ENCODE data around the gene ZNF827.
"Not testable (repeated sequence)": the region's sequence is repeated elsewhere in the genome, so short reads cannot be mapped to it uniquely, and the experiment has no call there.

ZNF827 gene

DNA sequence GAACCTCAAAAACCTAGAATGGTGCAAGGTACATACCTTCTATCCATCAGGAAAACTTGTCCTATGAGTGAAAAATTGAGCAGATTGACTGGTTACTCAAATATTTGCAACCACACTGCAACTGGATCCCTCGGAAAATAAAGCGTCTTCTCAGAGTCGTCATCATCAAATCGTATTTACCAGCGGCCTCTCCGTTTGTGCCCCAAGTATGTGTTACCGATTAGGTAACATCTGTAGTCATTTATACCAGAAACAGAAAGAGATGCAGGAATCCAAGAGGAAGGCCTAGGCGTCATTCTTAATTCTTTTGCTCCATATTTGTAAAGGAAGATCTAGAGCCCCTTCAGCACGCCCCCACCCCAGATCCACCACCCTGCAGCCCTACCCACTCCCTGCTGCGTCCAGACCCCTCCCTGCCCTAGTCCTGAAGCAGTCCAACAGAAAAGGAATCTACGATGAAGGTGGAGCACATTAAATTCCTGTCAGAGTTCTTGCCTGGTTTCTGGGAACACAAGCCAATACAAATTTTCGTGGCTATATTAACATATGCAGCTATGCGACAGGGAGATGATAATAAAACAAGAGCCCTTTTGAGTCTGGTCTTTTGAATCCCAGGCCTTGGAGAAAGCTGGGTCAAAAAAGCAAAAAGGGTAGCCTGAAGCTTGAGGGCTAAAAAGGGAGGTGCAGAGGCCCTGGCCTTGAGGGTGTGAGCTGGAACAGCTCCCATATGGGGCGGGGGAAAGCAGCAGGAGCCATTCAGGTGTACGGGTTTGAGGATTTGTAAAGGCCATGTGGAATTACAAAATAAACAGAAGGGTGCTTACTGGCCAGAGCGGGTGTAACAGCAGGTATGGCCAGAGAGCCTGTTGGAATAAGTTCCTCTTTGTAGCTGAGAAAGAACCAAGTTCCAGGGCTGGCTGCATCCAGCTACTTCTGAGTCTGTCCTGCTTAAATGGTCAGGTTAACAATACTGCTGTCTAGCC is 77.0 kb downstream of the ZNF827 start:
- DNase-seq, result peak; percentile 5

GRCh38 chr4:145860897-145861296 is 77.7 kb downstream of the ZNF827 start:
- DNase-seq, result no peak

GRCh38 chr4:145860446-145860845 is 78.2 kb downstream of the ZNF827 start:
- DNase-seq, result no peak

DNA sequence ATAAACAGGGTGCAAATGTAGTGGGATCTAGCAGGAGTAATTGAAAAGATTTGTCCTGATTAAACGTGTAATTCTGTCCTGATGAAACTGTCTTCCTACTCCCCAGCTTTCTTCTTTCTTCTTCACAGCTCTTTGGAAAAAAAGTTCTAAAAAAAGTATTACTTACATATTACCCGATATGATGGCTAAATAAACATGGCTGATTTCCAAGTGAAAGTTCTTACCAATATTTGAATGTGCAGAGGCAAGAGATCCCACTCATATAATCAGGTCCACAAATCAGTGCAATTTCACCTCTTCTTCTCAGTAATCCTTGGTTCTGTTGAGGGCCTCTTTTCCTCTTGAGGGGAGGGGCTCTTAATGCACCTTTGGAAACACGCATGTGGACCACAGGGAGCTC is 78.7 kb downstream of the ZNF827 start:
- no peak for DNase-seq

GRCh38 chr4:145859426-145859825 is 79.2 kb downstream of the ZNF827 start:
- no peak for DNase-seq

- DNase-seq, result no peak
These were observed 86.3 kb downstream of the ZNF827 start for GRCh38 chr4:145852256-145852839.

GRCh38 chr4:145851511-145852201 is 87.0 kb downstream of the ZNF827 start:
- no peak for DNase-seq

- no peak for DNase-seq
These were observed 90.9 kb downstream of the ZNF827 start for GRCh38 chr4:145847764-145848163.

- no peak for DNase-seq
These were observed 93.5 kb downstream of the ZNF827 start for GRCh38 chr4:145845118-145845517.

GRCh38 chr4:145843639-145844038 is 95.0 kb downstream of the ZNF827 start:
- DNase-seq, result no peak

DNA sequence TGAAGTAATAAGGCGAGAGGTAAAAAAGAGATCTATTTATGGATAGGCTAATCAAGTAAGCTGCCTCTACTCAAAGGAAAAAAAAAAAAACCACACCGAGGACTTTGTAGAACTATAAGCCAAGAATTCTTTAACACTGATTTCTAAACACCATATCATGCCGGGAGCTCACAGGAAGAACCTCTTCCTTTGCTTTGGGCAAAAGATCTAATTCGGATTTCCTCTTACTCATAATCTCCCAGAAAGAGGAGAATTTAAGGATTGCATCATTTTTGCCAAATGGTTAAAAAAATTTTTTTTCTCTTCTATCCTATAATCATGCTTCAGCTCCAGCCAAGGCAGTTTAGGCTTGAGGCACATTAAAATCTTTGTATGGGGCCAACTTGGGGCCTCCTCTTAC is 95.5 kb downstream of the ZNF827 start:
- DNase-seq, result no peak

DNA sequence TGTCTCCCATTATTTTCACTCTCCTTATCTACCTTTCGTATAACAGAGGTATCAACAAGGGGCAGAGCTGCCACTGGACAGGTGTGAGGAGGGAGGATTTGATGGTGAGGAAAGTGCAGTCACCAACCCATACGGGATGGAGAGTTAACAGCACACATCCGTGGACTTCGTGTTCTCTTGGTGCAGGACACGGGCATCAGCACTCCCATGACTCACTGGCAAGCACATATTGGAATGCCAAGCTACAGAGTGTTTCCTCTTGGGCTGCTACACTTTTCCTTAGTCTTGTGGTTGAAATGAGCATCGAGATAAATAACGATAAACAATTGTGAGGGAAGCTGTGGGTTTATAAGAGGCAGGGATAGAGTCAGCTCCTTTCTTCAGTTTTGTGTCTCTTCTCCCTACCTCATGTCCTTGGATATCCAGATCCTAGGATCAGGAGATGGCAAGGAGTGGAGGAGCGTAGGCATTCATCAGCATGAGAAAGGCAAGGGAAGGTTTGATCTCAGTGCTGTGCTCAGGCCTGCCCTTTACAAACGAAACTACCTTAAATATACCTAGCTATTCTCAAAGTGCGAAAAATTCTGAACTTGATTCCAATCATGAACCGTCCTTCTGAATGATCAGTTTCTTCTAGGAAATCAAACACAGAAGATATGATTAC is 96.3 kb downstream of the ZNF827 start:
- DNase-seq, result no peak

DNA sequence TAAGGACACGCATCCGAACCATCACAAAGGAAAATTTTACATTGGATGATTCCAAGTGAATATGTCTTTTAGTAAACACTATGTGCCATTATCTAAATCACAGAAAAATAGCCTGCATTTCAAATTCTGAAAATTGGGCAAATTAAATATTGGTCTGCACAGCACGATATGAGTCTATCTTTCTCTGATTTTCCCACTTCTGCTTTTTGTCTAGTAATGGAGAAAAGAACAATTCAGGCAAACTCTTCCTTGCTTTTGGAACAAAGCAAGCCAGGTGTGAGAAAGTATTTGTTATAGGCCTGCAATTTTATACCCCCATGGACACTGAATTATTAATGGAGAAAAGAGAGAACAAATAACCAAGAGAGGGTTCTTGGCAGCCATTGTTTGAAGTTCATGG is 97.8 kb downstream of the ZNF827 start:
- DNase-seq, result no peak

DNA sequence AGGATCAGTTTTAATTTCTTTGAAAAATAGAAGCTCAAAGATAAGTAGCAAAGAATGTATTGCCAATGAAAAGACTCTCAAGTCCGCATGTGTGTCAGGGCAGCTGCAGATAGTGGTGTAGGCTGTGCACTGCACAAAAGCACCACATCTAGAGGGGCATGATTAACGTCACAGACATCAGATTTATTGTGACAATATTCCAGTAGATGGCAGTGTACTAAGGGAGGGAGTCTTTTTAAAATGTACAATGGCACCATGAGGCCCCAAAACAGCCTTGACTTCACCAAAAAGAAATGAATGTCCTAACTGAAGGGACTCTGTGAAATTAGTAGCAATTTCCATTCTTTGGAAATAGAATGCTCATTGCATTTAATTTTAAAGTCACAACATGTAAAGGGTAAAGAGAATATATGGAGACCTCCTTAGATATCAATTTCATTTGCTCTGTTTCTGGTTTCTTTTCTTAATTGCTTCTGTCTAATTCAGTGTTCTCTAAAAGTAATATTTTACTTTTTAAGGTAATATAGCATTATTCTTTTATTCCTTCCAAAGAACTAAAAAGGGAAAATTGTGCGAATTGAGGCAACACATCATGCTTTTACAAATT is 98.4 kb downstream of the ZNF827 start:
- DNase-seq, result peak; percentile 33

DNA sequence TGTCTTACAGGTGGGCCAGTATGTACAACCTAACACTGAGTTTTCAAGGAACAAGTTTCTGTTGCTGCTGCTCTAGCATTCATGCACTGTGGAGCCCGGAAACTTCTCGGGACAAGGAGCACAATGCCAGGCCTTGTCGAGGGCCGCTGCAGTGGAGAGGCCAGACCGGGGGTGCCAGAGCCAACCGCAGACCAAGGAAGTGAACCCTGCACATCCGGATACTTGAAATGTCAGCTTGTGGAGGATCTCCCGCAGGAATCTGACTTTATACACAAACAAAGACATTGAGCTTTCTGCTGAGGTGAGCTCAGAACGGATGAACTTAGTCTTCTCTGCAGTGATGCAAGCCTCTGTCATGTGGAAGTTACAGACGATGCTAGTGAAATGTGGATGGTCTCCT is 99.5 kb downstream of the ZNF827 start:
- no peak for DNase-seq

DNA sequence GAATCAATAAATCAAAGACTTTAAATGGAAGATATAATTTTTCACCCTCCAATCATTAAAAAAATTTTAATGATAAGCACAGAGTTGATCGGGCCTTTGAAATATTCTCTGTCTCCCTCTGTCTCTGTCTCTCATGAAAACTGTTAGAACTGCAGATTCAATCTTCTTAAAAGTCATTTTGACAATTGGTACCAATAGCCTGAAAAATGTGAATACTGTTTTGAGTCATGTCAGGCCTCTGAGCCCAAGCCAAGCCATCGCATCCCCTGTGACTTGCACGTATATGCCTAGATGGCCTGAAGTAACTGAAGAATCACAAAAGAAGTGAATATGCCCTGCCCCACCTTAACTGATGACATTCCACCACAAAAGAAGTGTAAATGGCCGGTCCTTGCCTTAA is 106.2 kb downstream of the ZNF827 start:
- DNase-seq, result not testable (repeated sequence)

DNA sequence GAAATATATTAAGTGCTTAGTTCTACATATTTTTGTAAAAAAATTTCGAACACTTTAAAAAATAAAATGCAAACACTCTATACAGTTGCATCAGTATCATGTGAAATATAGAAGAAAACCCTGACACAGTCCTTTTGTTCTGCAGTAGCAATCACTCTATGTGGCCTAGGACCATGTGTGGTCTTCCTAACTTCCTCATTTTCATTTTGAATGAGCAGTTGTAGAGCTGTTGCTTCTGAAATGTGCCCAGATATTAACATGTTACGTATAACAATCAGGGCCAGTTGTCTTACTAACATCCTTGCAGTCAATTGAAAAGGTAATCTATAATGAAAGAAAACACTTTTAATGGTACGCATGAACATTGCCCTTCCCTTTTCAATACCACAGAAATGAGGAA is 107.9 kb downstream of the ZNF827 start:
- DNase-seq, result no peak

DNA sequence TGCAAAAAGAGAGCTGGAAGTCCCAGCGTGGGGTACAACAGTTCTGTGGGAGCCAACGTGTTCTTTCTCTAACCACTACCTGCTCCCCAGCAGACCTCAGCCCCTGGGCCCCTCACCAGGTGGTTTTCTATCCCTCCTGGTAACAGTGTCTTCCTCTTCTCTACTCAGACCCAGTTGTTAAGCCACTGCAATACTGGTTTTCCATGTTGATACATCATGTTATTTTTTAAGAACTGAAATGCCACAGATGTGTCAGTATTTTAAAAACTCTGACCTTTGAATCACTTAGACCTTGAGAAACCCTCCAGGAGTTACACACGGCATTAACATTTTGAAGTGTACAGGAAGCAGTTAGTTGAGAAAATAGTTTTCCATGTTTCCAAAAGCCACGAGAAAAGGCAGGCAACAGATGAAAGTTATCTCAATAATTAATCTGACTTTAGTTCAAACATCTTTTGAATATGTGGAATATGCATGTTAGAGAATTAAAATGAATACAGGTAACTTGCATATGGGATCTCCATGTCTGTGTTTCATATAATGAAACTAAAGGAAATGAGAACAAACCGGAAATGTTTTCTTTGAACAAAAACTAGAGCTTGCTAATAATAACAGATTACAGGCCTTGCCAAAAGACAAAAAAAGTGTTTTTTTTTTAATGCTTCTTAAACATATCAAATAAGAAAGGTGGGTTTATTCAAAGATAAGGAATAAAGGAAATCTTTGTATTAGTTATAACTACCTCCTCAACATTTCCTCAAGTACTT is 108.8 kb downstream of the ZNF827 start:
- DNase-seq, result no peak

- DNase-seq, result no peak
These were observed 109.7 kb downstream of the ZNF827 start for GRCh38 chr4:145828802-145829485.

DNA sequence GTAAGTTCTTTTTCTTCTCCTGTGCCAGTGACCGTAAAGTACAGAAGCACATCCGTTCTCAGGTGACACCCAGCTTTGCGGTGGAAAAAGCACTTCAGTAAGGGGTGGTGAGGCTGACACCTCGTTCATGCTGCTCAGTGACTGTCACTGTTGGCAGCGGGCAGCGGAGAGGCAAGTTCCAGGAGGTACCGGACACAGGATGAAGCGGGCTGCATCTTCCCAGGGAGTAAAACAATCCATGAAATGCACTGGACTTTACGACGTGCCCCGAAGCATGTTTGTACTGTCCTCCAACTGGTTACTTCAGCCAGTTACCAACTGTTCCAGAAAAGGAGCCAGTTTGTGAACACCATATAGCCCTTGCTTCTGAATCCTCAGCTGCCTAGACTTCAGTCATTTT is 110.7 kb downstream of the ZNF827 start:
- DNase-seq, result no peak

GRCh38 chr4:145825255-145825654 is 113.4 kb downstream of the ZNF827 start:
- DNase-seq, result no peak

Data from NCI-H1092 treated with DMSO at 0.1 percent for 48 hours (cell line).